NCI-H2227 (cell line): Measurements from ENCODE around the gene TTC32.

ENCODE experiments used
- DNase-seq: peaks from one replicate; lab custom pipeline; 2025; ENCODE audit not compliant: unreplicated experiment; lab: John Stamatoyannopoulos, UW

The TTC32 gene

DNA sequence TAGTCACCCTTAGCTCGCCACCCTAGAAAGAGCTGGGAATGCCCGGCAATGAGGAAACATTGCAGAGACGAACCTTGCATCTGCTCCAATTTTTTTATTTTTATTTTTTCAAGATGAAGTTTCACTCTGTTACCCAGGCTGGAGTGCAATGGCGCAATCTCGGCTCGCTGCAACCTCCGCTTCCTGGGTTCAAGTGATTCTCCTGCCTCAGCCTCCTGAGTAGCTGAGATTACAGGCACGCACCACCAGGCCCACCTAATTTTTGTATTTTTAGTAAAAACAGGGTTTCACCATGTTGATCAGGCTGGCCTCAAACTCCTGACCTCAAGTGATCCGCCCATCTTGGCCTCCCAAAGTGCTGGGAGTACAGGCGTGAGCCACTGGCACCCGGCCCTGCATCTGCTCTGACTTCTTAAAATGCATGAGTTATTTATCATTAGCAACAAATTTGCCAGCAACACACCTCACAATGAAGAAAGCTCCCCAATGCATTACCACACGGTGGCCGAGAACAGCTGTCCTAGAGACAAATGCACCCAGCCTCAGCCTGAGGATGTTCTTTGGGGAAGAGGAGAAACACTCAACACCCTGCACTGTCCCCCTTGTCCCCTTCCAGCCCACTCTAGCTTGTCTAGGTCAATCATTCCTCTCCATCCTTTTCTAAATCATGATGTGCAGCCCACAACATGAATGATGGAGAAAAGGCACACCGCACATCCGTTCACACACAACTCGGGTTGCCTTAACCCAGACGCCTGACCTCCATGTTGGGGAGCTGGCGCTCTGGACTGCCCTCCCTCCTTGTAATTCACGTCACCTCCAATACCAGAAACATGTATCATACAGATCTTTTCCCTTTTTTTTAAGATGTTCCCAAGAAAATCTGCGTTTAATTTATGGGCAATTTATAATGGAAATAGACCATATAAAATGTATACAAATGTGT, 46.9 kb downstream of the TTC32 start:
- no peak for DNase-seq

DNA sequence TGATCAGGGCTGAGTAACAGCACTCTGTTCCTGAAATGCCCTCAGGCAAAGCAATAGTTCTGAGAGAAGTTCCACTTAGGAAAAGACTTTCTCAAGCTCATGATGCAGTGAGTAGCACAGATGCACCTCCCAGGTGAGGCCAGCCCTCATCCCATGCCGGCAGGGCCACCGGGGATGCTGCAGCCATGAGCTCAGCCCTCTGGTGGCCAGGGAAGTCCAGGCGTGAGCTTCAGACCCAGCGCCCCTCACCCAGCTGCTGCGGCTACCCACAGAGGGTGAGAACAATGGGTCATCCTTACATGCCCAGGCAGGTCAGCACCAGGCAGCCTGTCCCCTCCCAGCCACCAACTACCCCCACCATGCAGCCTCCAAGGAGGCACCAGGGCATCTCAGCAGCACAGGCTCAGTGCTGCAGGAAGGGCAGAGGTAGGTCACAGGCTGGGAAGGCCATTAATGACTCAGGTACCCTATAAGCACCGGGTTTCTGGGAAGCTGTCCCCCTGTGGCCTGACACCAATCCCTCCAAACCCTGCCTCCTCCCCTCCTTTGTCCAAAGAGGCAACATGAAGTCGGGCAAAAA, 50.6 kb downstream of the TTC32 start:
- DNase-seq = no peak

DNA sequence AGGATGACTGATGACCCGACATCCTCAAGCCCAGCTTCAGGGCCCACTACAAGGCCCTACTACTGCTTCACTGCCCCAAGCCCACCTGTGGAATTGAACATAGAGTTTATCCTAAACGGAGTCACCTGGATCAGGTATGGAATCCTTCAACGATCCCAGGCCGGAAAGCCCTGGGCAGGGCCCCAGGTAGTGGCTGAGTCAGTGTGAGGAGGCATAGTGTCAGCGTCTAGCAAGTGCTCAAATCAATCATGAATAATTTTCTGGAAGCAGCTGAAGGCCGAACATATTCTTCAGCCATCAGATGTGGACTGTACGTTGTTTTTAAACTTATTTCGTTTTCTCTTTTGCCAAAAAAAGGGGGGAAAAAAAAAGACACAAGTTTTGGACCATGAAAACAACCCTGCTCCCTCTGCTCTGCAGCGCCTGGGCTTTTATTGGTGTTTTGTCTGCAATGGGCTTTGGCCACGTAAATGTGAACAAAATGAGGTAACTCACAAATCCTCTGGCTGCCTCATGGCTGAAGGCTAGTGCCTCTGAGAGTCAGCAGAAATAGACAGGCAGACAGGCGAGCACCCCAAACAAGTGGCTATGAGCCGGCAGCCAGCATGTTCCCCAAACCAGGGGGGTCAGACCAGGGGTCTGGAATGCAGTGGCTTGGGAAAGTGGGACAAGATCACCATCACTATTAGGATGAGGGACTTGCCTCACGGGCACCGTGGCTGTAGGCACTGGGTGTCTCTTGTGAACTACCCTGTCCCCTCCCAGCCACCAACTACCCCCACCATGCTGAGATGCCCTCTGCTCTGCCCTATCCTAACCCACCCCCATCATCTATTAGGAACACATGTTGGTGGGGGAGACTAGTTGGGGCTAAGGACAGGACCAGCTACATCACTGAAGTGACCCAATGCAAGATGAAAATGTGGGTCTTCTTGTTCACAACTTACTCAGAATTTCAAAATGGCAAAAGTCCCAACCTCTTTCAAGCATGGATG, 51.4 kb downstream of the TTC32 start:
- DNase-seq = no peak

DNA sequence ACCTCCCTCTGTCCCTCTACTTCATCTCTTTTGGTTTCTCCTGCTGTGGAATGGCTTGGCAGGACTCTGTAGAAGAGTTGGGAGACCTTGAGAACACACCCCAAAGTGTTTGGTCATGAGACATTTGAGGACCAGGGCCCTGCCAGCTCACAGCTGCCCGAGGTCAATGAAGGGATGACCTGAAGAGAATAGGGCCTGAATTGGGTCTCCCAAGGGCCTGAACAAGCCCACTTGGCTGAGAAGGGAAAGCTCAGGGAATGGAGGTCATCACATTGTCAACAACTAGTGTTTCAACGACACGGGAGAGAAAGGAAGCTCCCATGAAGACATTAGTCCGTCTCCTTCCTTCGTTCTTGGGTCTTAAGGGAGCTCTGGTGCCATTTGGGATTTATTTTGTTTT, 52.8 kb downstream of the TTC32 start:
- no peak for DNase-seq

DNA sequence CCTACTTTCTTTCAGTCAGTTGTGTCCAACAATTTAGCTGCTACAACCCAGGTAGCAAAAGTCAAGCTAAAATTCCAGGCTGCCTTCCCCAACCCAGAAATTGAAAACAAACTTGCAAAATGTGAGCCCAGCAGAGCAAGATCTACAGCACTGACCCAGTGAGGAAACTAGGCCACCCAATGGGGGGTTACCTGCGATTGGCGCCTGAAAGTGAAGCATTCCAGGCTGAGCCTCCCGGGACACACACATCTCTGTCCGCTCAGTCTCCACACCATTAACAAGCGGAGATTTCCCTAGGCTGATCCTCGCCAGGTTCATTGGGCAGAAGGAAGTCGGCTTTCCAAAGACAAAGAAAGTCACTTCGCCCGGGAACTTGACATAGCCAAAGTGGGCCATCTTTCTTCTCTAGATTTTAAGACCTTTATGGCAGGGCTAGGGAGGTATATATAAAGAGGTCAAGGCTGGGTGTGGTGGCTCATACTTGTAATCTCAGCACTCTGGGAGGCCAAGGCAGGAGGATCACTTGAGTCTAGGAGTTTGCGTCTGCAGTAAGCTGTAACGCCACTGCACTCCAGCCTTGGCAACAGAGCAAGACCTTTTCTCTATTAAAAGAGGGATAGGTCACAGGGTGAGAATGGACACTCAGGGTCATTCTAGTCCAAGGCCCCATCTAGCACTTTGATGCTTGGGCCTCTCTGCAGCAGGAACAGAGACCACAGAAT, 53.6 kb downstream of the TTC32 start:
- DNase-seq = no peak

DNA sequence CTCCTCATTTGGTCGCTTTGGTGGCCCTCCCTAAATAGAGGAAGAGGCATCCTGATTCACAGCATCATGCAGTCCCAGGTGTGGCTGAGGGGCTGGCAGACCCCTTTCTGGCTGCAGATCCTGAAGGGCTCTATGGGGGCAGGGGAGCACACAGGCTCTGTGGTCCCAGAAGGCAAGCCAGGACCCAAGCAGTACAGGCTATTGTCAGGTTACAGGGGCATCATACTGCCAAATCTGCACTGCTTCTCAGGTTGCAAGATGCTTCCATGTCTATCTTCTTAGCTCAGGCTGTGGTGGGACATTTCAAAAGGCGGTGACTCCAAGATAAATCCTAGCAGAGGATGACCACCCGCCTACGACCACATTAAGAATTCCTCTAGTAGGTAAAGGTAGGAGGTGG, 54.3 kb downstream of the TTC32 start:
- DNase-seq = no peak
